ENCODE data around the gene XYLT1. TPM values are rescaled to one million over a fixed set of nuclear protein-coding genes. Genes with fewer than 3 reads are reported as not detected.

XYLT1 gene
- total RNA-seq, 1 donor from 2014 or later, result 9.4 TPM

- H3K9ac ChIP-seq (ENCODE audit: low read depth in 1 of 3, low read length in 3 of 3), result no peak overlapping the region
- H3K4me3 ChIP-seq (ENCODE audit: low read length in 3 of 3), result no peak overlapping the region
- no peak overlapping the region for H3K27ac ChIP-seq (ENCODE audit: low read depth, low read length)
- peaks cover 8 to 28% (median 27%) of the 10 kb centered on the region in 3 donors for H3K4me1 ChIP-seq (ENCODE audit: control insufficient read depth in 3 of 3, insufficient read depth in 3 of 3, low read length in 3 of 3)
- no peaks in the 10 kb centered on the region for H3K9me3 ChIP-seq (ENCODE audit: control insufficient read depth in 3 of 3, low read length in 3 of 3)
- H3K27me3 ChIP-seq (ENCODE audit: control insufficient read depth in 3 of 3, insufficient read depth in 3 of 3, low read length in 3 of 3), result no peaks in the 10 kb centered on the region
- H3K36me3 ChIP-seq (ENCODE audit: control insufficient read depth in 3 of 3, insufficient read depth in 3 of 3, low read length in 3 of 3), result no peaks in the 10 kb centered on the region
Measured at GRCh38 chr16:17365591-17366298, 105.0 kb downstream of the XYLT1 start.

- Histone ChIP-seq H3K4me3 (ENCODE audit: low read length in 3 of 3) (no peak overlapping the region), H3K27ac (ENCODE audit: low read depth, low read length) (no peak overlapping the region), H3K4me1 (ENCODE audit: control insufficient read depth in 3 of 3, insufficient read depth in 3 of 3, low read length in 3 of 3) (peaks cover 5 to 22% (median 21%) of the 10 kb centered on the region in 3 donors), H3K9ac (ENCODE audit: low read depth in 1 of 3, low read length in 3 of 3) (no peak overlapping the region), H3K9me3 (ENCODE audit: control insufficient read depth in 3 of 3, low read length in 3 of 3) (no peaks in the 10 kb centered on the region), H3K27me3 (ENCODE audit: control insufficient read depth in 3 of 3, insufficient read depth in 3 of 3, low read length in 3 of 3) (no peaks in the 10 kb centered on the region), H3K36me3 (ENCODE audit: control insufficient read depth in 3 of 3, insufficient read depth in 3 of 3, low read length in 3 of 3) (no peaks in the 10 kb centered on the region)
Measured at GRCh38 chr16:17365211-17365541, 105.6 kb downstream of the XYLT1 start.

GRCh38 chr16:17364319-17365210, 106.2 kb downstream of the XYLT1 start:
- no peaks in the 10 kb centered on the region for H3K36me3 ChIP-seq (ENCODE audit: control insufficient read depth in 3 of 3, insufficient read depth in 3 of 3, low read length in 3 of 3)
- H3K9ac ChIP-seq (ENCODE audit: low read depth in 1 of 3, low read length in 3 of 3), result no peak overlapping the region
- no peak overlapping the region for H3K27ac ChIP-seq (ENCODE audit: low read depth, low read length)
- no peak overlapping the region for H3K4me3 ChIP-seq (ENCODE audit: low read length in 3 of 3)
- H3K27me3 ChIP-seq (ENCODE audit: control insufficient read depth in 3 of 3, insufficient read depth in 3 of 3, low read length in 3 of 3), result no peaks in the 10 kb centered on the region
- peaks cover 0 to 22% (median 16%) of the 10 kb centered on the region in 3 donors for H3K4me1 ChIP-seq (ENCODE audit: control insufficient read depth in 3 of 3, insufficient read depth in 3 of 3, low read length in 3 of 3)
- no peaks in the 10 kb centered on the region for H3K9me3 ChIP-seq (ENCODE audit: control insufficient read depth in 3 of 3, low read length in 3 of 3)

- Histone ChIP-seq H3K27me3 (ENCODE audit: control insufficient read depth in 3 of 3, insufficient read depth in 3 of 3, low read length in 3 of 3) (no peaks in the 10 kb centered on the region), H3K27ac (ENCODE audit: low read depth, low read length) (no peak overlapping the region), H3K4me1 (ENCODE audit: control insufficient read depth in 3 of 3, insufficient read depth in 3 of 3, low read length in 3 of 3) (peaks cover 0 to 22% (median 19%) of the 10 kb centered on the region in 3 donors), H3K9ac (ENCODE audit: low read depth in 1 of 3, low read length in 3 of 3) (no peak overlapping the region), H3K4me3 (ENCODE audit: low read length in 3 of 3) (no peak overlapping the region), H3K36me3 (ENCODE audit: control insufficient read depth in 3 of 3, insufficient read depth in 3 of 3, low read length in 3 of 3) (no peaks in the 10 kb centered on the region), H3K9me3 (ENCODE audit: control insufficient read depth in 3 of 3, low read length in 3 of 3) (no peaks in the 10 kb centered on the region)
Measured at GRCh38 chr16:17362946-17363345, 107.8 kb downstream of the XYLT1 start.

- Histone ChIP-seq H3K36me3 (ENCODE audit: control insufficient read depth in 3 of 3, insufficient read depth in 3 of 3, low read length in 3 of 3) (no peaks in the 10 kb centered on the region), H3K4me3 (ENCODE audit: low read length in 3 of 3) (no peak overlapping the region), H3K27me3 (ENCODE audit: control insufficient read depth in 3 of 3, insufficient read depth in 3 of 3, low read length in 3 of 3) (no peaks in the 10 kb centered on the region), H3K27ac (ENCODE audit: low read depth, low read length) (no peak overlapping the region), H3K9ac (ENCODE audit: low read depth in 1 of 3, low read length in 3 of 3) (no peak overlapping the region), H3K4me1 (ENCODE audit: control insufficient read depth in 3 of 3, insufficient read depth in 3 of 3, low read length in 3 of 3) (peaks cover 0 to 19% (median 15%) of the 10 kb centered on the region in 3 donors), H3K9me3 (ENCODE audit: control insufficient read depth in 3 of 3, low read length in 3 of 3) (no peaks in the 10 kb centered on the region)
Measured at GRCh38 chr16:17362183-17362582, 108.6 kb downstream of the XYLT1 start.

GRCh38 chr16:17360693-17361122, 110.1 kb downstream of the XYLT1 start:
- Histone ChIP-seq H3K9ac (ENCODE audit: low read depth in 1 of 3, low read length in 3 of 3) (no peak overlapping the region), H3K4me1 (ENCODE audit: control insufficient read depth in 3 of 3, insufficient read depth in 3 of 3, low read length in 3 of 3) (peaks cover 0 to 19% (median 12%) of the 10 kb centered on the region in 3 donors), H3K4me3 (ENCODE audit: low read length in 3 of 3) (no peak overlapping the region), H3K36me3 (ENCODE audit: control insufficient read depth in 3 of 3, insufficient read depth in 3 of 3, low read length in 3 of 3) (no peaks in the 10 kb centered on the region), H3K9me3 (ENCODE audit: control insufficient read depth in 3 of 3, low read length in 3 of 3) (no peaks in the 10 kb centered on the region), H3K27me3 (ENCODE audit: control insufficient read depth in 3 of 3, insufficient read depth in 3 of 3, low read length in 3 of 3) (no peaks in the 10 kb centered on the region), H3K27ac (ENCODE audit: low read depth, low read length) (no peak overlapping the region)

GRCh38 chr16:17359788-17360390, 110.9 kb downstream of the XYLT1 start:
- Histone ChIP-seq H3K9me3 (ENCODE audit: control insufficient read depth in 3 of 3, low read length in 3 of 3) (no peaks in the 10 kb centered on the region), H3K27ac (ENCODE audit: low read depth, low read length) (no peak overlapping the region), H3K4me3 (ENCODE audit: low read length in 3 of 3) (no peak overlapping the region), H3K36me3 (ENCODE audit: control insufficient read depth in 3 of 3, insufficient read depth in 3 of 3, low read length in 3 of 3) (no peaks in the 10 kb centered on the region), H3K27me3 (ENCODE audit: control insufficient read depth in 3 of 3, insufficient read depth in 3 of 3, low read length in 3 of 3) (no peaks in the 10 kb centered on the region), H3K9ac (ENCODE audit: low read depth in 1 of 3, low read length in 3 of 3) (no peak overlapping the region), H3K4me1 (ENCODE audit: control insufficient read depth in 3 of 3, insufficient read depth in 3 of 3, low read length in 3 of 3) (peaks cover 0 to 15% (median 12%) of the 10 kb centered on the region in 3 donors)

GRCh38 chr16:17358846-17359245, 111.9 kb downstream of the XYLT1 start:
- Histone ChIP-seq H3K4me1 (ENCODE audit: control insufficient read depth in 3 of 3, insufficient read depth in 3 of 3, low read length in 3 of 3) (peaks cover 0 to 16% (median 12%) of the 10 kb centered on the region in 3 donors), H3K4me3 (ENCODE audit: low read length in 3 of 3) (no peak overlapping the region), H3K27me3 (ENCODE audit: control insufficient read depth in 3 of 3, insufficient read depth in 3 of 3, low read length in 3 of 3) (peaks cover 0 to under 1% (median 0%) of the 10 kb centered on the region in 3 donors), H3K27ac (ENCODE audit: low read depth, low read length) (no peak overlapping the region), H3K36me3 (ENCODE audit: control insufficient read depth in 3 of 3, insufficient read depth in 3 of 3, low read length in 3 of 3) (no peaks in the 10 kb centered on the region), H3K9me3 (ENCODE audit: control insufficient read depth in 3 of 3, low read length in 3 of 3) (no peaks in the 10 kb centered on the region), H3K9ac (ENCODE audit: low read depth in 1 of 3, low read length in 3 of 3) (no peak overlapping the region)

GRCh38 chr16:17358355-17358754, 112.4 kb downstream of the XYLT1 start:
- Histone ChIP-seq H3K36me3 (ENCODE audit: control insufficient read depth in 3 of 3, insufficient read depth in 3 of 3, low read length in 3 of 3) (no peaks in the 10 kb centered on the region), H3K9ac (ENCODE audit: low read depth in 1 of 3, low read length in 3 of 3) (no peak overlapping the region), H3K27me3 (ENCODE audit: control insufficient read depth in 3 of 3, insufficient read depth in 3 of 3, low read length in 3 of 3) (peaks cover 0 to 3% (median 0%) of the 10 kb centered on the region in 3 donors), H3K4me3 (ENCODE audit: low read length in 3 of 3) (no peak overlapping the region), H3K4me1 (ENCODE audit: control insufficient read depth in 3 of 3, insufficient read depth in 3 of 3, low read length in 3 of 3) (peaks cover 0 to 19% (median 12%) of the 10 kb centered on the region in 3 donors), H3K9me3 (ENCODE audit: control insufficient read depth in 3 of 3, low read length in 3 of 3) (no peaks in the 10 kb centered on the region), H3K27ac (ENCODE audit: low read depth, low read length) (no peak overlapping the region)
